Gastrocnemius medialis (tissue), 4 donors: ENCODE data around the gene TECPR2. TPM values are rescaled to one million over a fixed set of nuclear protein-coding genes. Genes with fewer than 3 reads are reported as not detected.
"Not testable (repeated sequence)": the region's sequence is repeated elsewhere in the genome, so short reads cannot be mapped to it uniquely, and the experiment has no call there.

ENCODE experiments used
- ATAC-seq, 2 donors: fragments of 150-250 bp; one replicate each; pipeline ENCODE4 v1.9.1; 2016
- DNase-seq, 2 donors: peaks; one replicate each; pipeline ENCODE4 v3.0.0-alpha.2; 2019
- H3K27ac ChIP-seq, 4 donors: fragments of 200-600 bp; sonication (generic); 1 replicate in 1 of 4; 2 replicates in 3 of 4; pipeline ENCODE4 v1.5.1; 2016 to 2018; ENCODE audit warnings: mild to moderate bottlenecking in 2 of 4, moderate library complexity in 1 of 4
- H3K27me3 ChIP-seq, 3 donors: fragments of 200-600 bp; sonication (generic) in 2 of 3; 1 replicate in 1 of 3; 2 replicates in 2 of 3; pipeline versions ENCODE4 v1.5.1 to v1.6.0; 2016 to 2019; ENCODE audit warnings: mild to moderate bottlenecking in 1 of 3, moderate library complexity in 1 of 3
- H3K36me3 ChIP-seq, 2 donors: fragments of 200-600 bp; sonication (generic) in 1 of 2; one replicate each; pipeline ENCODE4 v1.5.1; 2017 to 2018
- H3K4me1 ChIP-seq, 2 donors: fragments of 200-600 bp; sonication (generic) in 1 of 2; one replicate each; pipeline ENCODE4 v1.5.1; 2016 to 2017; ENCODE audit warnings: mild to moderate bottlenecking in 2 of 2
- H3K4me3 ChIP-seq, 4 donors: fragments of 200-600 bp; sonication (generic) in 3 of 4; 1 replicate in 1 of 4; 2 replicates in 3 of 4; pipeline ENCODE4 v1.5.1; 2016 to 2019; ENCODE audit warnings: mild to moderate bottlenecking in 2 of 4
- H3K9me3 ChIP-seq, 3 donors: fragments of 200-600 bp; sonication (generic) in 2 of 3; 1 replicate in 1 of 3; 2 replicates in 2 of 3; pipeline ENCODE4 v1.5.1; 2016 to 2019
- POLR2A ChIP-seq, 2 donors: fragments of 450-650 bp; IDR thresholded peaks; one replicate each; pipeline ENCODE4 v1.6.1; 2017; ENCODE audit warnings: antibody characterized with exemption in 2 of 2, mild to moderate bottlenecking in 2 of 2, moderate library complexity in 2 of 2
- in situ Hi-C, 4 donors: fragments of 200-750 bp; cut with MboI; loops; one replicate each; pipeline versions ENCODE4 v1.15.0 to v1.8.0; 2017; ENCODE audit warnings: low sequenced_read_pairs in 4 of 4
- intact Hi-C: fragments of 100-400 bp; cut with DNase I; formaldehyde crosslinking; loops from one replicate; pipeline ENCODE4 v1.15.1; 2023; ENCODE audit warnings: low total_unique reads
- total RNA-seq, 4 donors: library from RNA; depleted of rRNA; stranded (reverse); fragments of >200 nt; gene quantifications; one replicate each; pipeline versions ENCODE4 v1.1.0 to v1.2.3, GENCODE V29; 2016
- TF ChIP-seq, protein P1 (sequence below), 5 experiments: fragments of 450-650 bp in 3 of 5; fragments of 200-600 bp in 2 of 5; sonication (generic) in 2 of 5; IDR thresholded peaks in 4 of 5; conservative IDR thresholded peaks in 1 of 5; 1 replicate in 4 of 5; 2 replicates in 1 of 5; pipeline ENCODE4 v1.5.1; 2016 to 2019; ENCODE audit warnings: antibody characterized with exemption in 5 of 5, mild to moderate bottlenecking in 3 of 5, moderate library complexity in 3 of 5

Gene TECPR2
- total RNA-seq, 4 donors from 2014 or later, result 10.0 to 45.0 (median 20.2) TPM

DNA sequence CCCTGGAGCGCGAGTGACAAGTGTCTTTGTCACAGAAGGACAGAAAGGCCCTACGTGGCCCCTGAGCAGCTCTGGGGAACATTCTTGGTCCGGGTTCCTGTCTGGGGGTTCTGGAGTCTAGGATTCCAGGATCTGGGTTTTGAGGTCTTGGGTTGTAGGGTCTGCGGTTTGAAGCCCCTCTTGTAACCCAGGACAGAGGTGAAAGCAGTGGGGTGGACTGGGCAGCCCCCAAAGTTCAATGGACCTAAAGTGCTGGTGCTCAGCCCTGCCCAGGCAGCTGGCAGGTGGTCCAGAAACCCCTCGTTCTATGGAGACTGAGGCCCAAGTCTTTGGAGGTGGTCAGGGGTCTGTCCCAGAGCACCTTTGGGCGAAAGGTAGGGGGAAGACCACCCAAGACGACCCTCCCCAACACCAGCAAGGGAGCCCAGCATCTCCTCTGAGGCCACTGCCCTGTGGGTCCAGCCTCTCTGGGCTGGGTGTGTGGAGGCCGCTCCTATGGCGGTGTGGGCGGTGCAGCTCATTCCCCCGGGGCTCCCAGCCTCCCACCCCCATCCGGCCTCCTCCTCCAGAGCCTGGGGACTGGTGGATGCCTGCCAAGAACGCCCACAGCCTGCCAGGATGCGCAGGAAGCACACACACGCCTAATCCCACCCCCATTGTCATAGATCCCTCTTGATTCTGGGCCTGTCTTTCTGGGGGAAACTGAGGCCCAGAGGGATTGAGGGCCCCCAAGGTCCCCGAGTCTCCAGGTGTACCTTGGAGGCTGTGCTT, 177.0 kb downstream of the TECPR2 start:
- TF ChIP-seq POLR2A (IDR thresholded peaks at IDR 0.05), result no peak
- TF ChIP-seq, protein P1, sequence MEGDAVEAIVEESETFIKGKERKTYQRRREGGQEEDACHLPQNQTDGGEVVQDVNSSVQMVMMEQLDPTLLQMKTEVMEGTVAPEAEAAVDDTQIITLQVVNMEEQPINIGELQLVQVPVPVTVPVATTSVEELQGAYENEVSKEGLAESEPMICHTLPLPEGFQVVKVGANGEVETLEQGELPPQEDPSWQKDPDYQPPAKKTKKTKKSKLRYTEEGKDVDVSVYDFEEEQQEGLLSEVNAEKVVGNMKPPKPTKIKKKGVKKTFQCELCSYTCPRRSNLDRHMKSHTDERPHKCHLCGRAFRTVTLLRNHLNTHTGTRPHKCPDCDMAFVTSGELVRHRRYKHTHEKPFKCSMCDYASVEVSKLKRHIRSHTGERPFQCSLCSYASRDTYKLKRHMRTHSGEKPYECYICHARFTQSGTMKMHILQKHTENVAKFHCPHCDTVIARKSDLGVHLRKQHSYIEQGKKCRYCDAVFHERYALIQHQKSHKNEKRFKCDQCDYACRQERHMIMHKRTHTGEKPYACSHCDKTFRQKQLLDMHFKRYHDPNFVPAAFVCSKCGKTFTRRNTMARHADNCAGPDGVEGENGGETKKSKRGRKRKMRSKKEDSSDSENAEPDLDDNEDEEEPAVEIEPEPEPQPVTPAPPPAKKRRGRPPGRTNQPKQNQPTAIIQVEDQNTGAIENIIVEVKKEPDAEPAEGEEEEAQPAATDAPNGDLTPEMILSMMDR (IDR thresholded peaks at IDR 0.05 in 4 of 5, conservative IDR thresholded peaks at IDR 0.05 in 1 of 5), result no peak
- no peaks in the 10 kb centered on the region for H3K9me3 ChIP-seq
- intact Hi-C loops, result no loop called here
- H3K27ac ChIP-seq, result no peak overlapping the region
- DNase-seq (no peak), ATAC-seq (no peak)
- in situ Hi-C loops, result no loop called here
- H3K4me1 ChIP-seq, result peaks cover 0 to 3% of the 10 kb centered on the region in 2 donors
- no peaks in the 10 kb centered on the region for H3K36me3 ChIP-seq
- H3K4me3 ChIP-seq, result no peak overlapping the region
- H3K27me3 ChIP-seq, result peaks cover 9% of the 10 kb centered on the region in 3 donors

DNA sequence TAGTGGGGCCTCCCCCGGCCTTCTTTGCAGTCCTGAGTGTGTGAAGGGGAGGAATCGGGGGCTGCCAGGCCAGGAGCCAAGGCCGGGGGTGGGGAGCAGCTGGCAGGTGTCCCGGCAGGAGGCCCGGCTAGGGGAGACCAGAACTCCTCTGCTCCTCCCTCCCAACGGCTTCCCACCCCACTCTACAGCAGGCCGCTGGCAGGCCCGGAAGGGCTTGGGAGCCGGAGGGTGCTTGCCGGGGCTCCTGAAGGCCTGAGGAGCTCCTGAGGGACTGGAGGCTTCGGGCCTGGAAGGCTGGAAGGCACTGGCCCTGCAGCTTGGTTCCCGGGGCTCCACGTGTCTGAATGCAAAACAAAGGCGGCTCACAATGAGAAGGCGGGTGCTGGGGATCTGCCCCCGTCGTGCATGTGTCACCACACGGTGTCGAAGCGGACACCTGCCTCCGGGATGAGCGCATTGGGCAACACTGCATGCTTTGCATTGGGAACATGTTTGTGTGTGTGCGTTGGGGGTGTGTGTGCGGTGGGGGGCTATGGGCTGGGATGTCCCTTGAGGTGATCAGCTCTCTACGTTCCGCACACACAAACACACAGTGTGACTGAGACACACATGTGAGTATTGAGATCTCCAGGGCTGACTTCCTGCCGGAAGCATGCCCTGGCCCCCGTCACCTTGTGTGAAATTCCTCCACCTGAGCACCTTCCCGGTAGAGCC, 177.7 kb downstream of the TECPR2 start:
- in situ Hi-C loops, result no loop called here
- peaks cover 16 to 17% (median 16%) of the 10 kb centered on the region in 3 donors for H3K27me3 ChIP-seq

DNA sequence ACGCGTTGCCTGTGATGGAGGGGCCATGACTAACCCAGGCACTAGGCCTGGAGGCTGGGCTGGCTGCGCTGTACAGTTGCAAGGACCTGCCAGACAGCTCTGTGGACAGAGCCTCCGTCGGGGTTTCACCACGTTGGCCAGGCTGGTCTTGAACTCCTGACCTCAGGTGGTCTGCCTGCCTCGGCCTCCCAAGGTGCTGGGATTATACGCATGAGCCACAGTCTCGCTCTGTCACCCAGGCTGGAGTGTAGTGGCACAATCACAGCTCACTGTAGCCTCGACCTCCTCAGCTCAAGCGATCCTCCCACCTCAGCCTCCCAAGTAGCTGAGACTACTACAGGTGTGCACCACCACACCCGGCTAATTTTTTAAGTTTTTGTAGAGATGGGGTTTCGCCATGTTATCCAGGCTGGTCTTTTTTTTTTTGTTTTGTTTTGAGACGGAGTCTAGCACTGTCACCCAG, 178.3 kb downstream of the TECPR2 start:
- intact Hi-C loops, ATAC-seq, H3K4me3 ChIP-seq, H3K9me3 ChIP-seq, H3K27ac ChIP-seq, DNase-seq, H3K4me1 ChIP-seq, H3K36me3 ChIP-seq, in situ Hi-C loops: not testable (repeated sequence)
- H3K27me3 ChIP-seq, result peaks cover 22 to 23% (median 22%) of the 10 kb centered on the region in 3 donors

More for the DNA sequence above, 177.7 kb downstream of the TECPR2 start:
- H3K4me1 ChIP-seq, result peaks cover 0 to 3% of the 10 kb centered on the region in 2 donors
- ATAC-seq, result no peak
- TF ChIP-seq POLR2A (IDR thresholded peaks at IDR 0.05), result no peak
- TF ChIP-seq, protein P1 (IDR thresholded peaks at IDR 0.05 in 4 of 5, conservative IDR thresholded peaks at IDR 0.05 in 1 of 5), result no peak
- H3K27ac ChIP-seq, result no peak overlapping the region
- intact Hi-C loops, result no loop called here
- no peak overlapping the region for H3K4me3 ChIP-seq
- H3K9me3 ChIP-seq, result no peaks in the 10 kb centered on the region
- no peak for DNase-seq
- H3K36me3 ChIP-seq, result no peaks in the 10 kb centered on the region

DNA sequence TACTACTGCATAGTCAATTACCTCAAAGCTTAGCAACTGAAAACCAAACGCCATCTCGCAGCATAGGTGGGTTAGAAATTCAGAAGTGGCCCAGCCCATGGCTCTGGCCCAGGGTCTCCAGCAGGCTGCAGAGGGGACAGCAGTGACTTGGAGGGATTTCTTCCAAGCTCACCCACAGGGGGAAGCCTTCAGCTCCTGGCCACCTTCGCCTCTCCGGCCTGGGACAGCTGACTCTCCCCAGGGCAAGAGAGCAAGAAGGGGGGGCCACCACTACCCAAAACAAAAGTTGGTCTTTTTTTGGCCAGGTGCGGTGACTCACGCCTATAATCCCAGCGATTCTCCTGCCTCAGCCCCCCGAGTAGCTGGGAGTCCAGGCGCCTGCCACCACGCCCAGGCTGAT, 179.0 kb downstream of the TECPR2 start:
- H3K9me3 ChIP-seq, result no peaks in the 10 kb centered on the region
- peaks cover 24 to 28% (median 26%) of the 10 kb centered on the region in 3 donors for H3K27me3 ChIP-seq
- no peaks in the 10 kb centered on the region for H3K36me3 ChIP-seq
- no peak for ATAC-seq
- TF ChIP-seq, protein P1 (IDR thresholded peaks at IDR 0.05 in 4 of 5, conservative IDR thresholded peaks at IDR 0.05 in 1 of 5), result no peak
- H3K4me1 ChIP-seq, result peaks cover 0 to 3% of the 10 kb centered on the region in 2 donors
- H3K4me3 ChIP-seq, result no peak overlapping the region
- intact Hi-C loops (no loop called here), in situ Hi-C loops (no loop called here)
- H3K27ac ChIP-seq, result no peak overlapping the region
- DNase-seq, result no peak

DNA sequence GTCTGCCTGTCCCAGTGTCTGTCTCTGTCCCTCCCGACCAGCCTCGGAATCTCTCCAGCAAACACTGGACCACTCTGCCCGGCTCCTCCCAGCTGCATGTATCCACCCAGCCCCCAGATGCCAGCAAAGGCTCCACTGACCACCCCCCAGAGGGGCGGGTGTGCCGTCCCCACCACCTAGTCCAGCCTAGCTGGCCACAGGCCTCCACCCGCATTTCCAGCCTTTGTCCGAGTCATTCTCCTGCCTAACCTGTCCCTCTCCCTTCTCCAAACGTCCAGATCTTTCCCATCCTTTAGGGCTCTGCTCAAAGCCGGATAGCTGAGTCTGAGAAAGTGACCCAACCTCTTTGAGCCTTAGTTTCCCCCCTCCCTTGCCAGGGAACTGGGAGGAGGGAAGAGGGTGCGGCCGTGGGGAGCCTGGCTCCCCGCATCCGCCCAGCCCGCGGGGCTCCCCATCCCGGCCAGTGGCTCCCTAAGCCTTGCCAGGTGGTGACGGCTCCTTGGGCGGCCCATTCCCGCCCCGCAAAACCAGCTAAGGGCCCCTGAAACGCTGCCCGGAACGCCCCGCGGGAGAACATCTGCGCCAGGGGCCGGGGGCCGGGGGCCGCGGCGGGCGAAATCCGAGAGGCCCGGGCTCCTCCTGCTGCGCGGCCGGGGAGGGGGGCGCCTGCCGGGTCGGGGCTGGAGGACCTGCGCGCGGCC, 181.5 kb downstream of the TECPR2 start:
- H3K27me3 ChIP-seq, result peaks cover 24 to 30% (median 26%) of the 10 kb centered on the region in 3 donors

More for the DNA sequence above, 181.5 kb downstream of the TECPR2 start:
- ATAC-seq (no peak), DNase-seq (no peak)
- in situ Hi-C loops, result no loop called here
- TF ChIP-seq, protein P1 (IDR thresholded peaks at IDR 0.05 in 4 of 5, conservative IDR thresholded peaks at IDR 0.05 in 1 of 5), result no peak
- TF ChIP-seq POLR2A (IDR thresholded peaks at IDR 0.05), result no peak
- peaks cover 0 to 3% of the 10 kb centered on the region in 2 donors for H3K4me1 ChIP-seq
- H3K36me3 ChIP-seq, result no peaks in the 10 kb centered on the region
- no peaks in the 10 kb centered on the region for H3K9me3 ChIP-seq
- no peak overlapping the region for H3K4me3 ChIP-seq
- H3K27ac ChIP-seq, result no peak overlapping the region
- intact Hi-C loops, result no loop called here
